OCI-LY1 (cell line): ENCODE data around the gene GGA2.

ENCODE experiments used
- CTCF ChIP-seq: fragments of 200-600 bp; sonication (generic), shearing (Covaris generic); IDR thresholded peaks from 2 replicates; pipeline ENCODE4 v1.5.1; 2017; ENCODE audit warnings: mild to moderate bottlenecking, antibody characterized with exemption, low read length, moderate library complexity, mixed read lengths
- EZH2 ChIP-seq: fragments of 200-600 bp; sonication (generic), shearing (Covaris generic); IDR thresholded peaks from 2 replicates; pipeline ENCODE4 v1.8.0; 2017; ENCODE audit warnings: borderline replicate concordance, mixed run types, mild to moderate bottlenecking, antibody characterized with exemption, low read length, moderate library complexity, mixed read lengths

- TF ChIP-seq CTCF = peak; percentile 77
- TF ChIP-seq EZH2 = no peak
Observed at GRCh38 chr16:23556881-23557778, 46.8 kb upstream of the GGA2 start, which contains the start of the genes EARS2 and UBFD1.
